HEK293 (cell line): Measurements from ENCODE around the gene MKRN2.

Experiments used
- YY1 ChIP-seq: fragments of 450-650 bp; formaldehyde crosslinking; IDR thresholded peaks from 2 replicates; pipeline ENCODE4 v1.5.1; 2018; ENCODE audit warnings: missing biosample characterization, missing genetic modification characterization
- ZNF148 ChIP-seq: fragments of 450-650 bp; formaldehyde crosslinking; IDR thresholded peaks from 2 replicates; pipeline ENCODE4 v1.5.0; 2017; ENCODE audit warnings: missing biosample characterization, missing genetic modification characterization, borderline replicate concordance
- ZNF292 ChIP-seq: fragments of 450-650 bp; formaldehyde crosslinking; IDR thresholded peaks from 2 replicates; pipeline ENCODE4 v1.5.1; 2016; ENCODE audit warnings: low read depth, missing biosample characterization, missing genetic modification characterization, borderline replicate concordance
- ZNF350 ChIP-seq: fragments of 450-650 bp; formaldehyde crosslinking; IDR thresholded peaks from 2 replicates; pipeline ENCODE4 v1.5.0; 2017; ENCODE audit warnings: missing biosample characterization, mild to moderate bottlenecking, missing genetic modification characterization
- ZSCAN4 ChIP-seq: fragments of 450-650 bp; formaldehyde crosslinking; IDR thresholded peaks from 2 replicates; pipeline ENCODE4 v1.5.1; 2017; ENCODE audit warnings: missing biosample characterization, missing genetic modification characterization
- TF ChIP-seq, protein P1 (sequence below): fragments of 450-650 bp; formaldehyde crosslinking; IDR thresholded peaks from 2 replicates; pipeline ENCODE4 v1.5.1; 2016; ENCODE audit warnings: missing biosample characterization, missing genetic modification characterization
- TF ChIP-seq, protein P2 (sequence below): IDR thresholded peaks from 2 replicates; pipeline ENCODE4 v1.6.1; 2011; ENCODE audit warnings: mild to moderate bottlenecking, low read depth, low read length, borderline replicate concordance

DNA sequence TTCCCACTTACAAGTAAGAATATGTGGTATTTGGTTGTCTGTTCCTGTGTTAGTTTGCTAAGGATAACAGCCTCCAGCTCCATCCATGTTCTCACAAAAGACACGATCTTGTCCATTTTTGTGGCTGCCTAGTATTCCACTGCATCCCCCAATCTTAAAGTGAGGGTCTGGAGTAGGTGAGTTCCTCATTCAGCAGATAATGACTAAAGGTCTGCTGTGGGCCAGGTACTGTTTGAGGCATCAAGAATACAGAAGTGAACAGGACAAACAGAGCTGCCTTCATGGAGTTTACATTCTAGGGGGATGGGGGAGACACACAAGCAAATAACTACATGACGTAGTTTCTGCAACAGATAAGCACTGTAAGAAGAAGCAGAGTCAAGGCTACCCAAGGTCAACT is 35.9 kb upstream of the MKRN2 start:
- TF ChIP-seq ZNF148 = no peak
- TF ChIP-seq YY1 (tag by site-specific recombination) = no peak
- TF ChIP-seq ZSCAN4 (tag by site-specific recombination) = no peak
- TF ChIP-seq ZNF292 (tag by site-specific recombination) = no peak
- TF ChIP-seq, protein P1, sequence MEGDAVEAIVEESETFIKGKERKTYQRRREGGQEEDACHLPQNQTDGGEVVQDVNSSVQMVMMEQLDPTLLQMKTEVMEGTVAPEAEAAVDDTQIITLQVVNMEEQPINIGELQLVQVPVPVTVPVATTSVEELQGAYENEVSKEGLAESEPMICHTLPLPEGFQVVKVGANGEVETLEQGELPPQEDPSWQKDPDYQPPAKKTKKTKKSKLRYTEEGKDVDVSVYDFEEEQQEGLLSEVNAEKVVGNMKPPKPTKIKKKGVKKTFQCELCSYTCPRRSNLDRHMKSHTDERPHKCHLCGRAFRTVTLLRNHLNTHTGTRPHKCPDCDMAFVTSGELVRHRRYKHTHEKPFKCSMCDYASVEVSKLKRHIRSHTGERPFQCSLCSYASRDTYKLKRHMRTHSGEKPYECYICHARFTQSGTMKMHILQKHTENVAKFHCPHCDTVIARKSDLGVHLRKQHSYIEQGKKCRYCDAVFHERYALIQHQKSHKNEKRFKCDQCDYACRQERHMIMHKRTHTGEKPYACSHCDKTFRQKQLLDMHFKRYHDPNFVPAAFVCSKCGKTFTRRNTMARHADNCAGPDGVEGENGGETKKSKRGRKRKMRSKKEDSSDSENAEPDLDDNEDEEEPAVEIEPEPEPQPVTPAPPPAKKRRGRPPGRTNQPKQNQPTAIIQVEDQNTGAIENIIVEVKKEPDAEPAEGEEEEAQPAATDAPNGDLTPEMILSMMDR (tag by site-specific recombination) = no peak
- TF ChIP-seq ZNF350 (tag by site-specific recombination) = no peak
- TF ChIP-seq, protein P2, sequence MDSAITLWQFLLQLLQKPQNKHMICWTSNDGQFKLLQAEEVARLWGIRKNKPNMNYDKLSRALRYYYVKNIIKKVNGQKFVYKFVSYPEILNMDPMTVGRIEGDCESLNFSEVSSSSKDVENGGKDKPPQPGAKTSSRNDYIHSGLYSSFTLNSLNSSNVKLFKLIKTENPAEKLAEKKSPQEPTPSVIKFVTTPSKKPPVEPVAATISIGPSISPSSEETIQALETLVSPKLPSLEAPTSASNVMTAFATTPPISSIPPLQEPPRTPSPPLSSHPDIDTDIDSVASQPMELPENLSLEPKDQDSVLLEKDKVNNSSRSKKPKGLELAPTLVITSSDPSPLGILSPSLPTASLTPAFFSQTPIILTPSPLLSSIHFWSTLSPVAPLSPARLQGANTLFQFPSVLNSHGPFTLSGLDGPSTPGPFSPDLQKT = no peak
